ENCODE results near the gene PISD.
A peak's percentile ranks its signal among the peaks of the same experiment; 100 is the strongest.

Gene PISD

DNA sequence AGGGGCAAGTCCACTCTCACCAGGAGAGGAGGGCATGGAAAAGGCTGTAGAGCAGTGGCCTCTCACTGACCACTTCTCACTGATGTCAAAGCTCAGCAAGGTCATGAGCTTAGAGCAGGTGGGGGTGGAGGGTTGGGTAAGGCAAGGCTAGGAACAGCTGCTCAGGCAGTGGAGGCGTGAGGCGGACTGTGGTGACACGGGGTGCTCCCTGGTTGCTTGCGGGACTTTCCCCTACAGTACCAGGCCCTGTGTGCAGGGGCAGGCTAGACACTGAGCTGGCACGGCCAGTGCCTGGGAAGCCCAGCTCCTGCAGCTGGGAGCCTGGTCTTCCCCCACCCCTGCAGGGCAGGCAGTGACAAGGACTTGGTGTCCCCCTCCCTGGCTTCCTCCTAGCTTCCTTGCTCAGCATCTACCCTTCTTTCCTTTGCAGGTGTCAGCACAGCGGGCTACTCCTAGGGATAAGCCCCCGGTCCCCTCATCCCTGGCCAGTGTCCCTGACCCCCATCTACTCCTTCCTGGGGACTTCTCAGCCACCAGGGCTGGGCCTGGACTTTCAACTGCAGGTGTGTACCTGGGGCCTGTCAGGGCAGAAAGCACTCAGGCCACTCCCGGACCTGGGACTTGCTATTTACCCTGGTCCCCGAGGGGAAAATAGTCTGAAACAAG, 45.6 kb downstream of the PISD start:
- DNase-seq (ENCODE audit: extremely low read depth, insufficient read length) = peak; percentile 59
- Histone ChIP-seq H3K4me3 (replicated peaks; ENCODE audit: low read depth, low read length) (no peak overlapping the region), H3K27me3 (replicated peaks; ENCODE audit: control insufficient read depth, insufficient read depth, low read length) (no peaks in the 10 kb centered on the region), H3K36me3 (ENCODE audit: control insufficient read depth, insufficient read depth, low read length) (peaks cover 49% of the 10 kb centered on the region)
- TF ChIP-seq, protein P1, sequence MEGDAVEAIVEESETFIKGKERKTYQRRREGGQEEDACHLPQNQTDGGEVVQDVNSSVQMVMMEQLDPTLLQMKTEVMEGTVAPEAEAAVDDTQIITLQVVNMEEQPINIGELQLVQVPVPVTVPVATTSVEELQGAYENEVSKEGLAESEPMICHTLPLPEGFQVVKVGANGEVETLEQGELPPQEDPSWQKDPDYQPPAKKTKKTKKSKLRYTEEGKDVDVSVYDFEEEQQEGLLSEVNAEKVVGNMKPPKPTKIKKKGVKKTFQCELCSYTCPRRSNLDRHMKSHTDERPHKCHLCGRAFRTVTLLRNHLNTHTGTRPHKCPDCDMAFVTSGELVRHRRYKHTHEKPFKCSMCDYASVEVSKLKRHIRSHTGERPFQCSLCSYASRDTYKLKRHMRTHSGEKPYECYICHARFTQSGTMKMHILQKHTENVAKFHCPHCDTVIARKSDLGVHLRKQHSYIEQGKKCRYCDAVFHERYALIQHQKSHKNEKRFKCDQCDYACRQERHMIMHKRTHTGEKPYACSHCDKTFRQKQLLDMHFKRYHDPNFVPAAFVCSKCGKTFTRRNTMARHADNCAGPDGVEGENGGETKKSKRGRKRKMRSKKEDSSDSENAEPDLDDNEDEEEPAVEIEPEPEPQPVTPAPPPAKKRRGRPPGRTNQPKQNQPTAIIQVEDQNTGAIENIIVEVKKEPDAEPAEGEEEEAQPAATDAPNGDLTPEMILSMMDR (IDR thresholded peaks at IDR 0.05; ENCODE audit: insufficient read depth, low read length, poor library complexity, severe bottlenecking) = no peak

DNA sequence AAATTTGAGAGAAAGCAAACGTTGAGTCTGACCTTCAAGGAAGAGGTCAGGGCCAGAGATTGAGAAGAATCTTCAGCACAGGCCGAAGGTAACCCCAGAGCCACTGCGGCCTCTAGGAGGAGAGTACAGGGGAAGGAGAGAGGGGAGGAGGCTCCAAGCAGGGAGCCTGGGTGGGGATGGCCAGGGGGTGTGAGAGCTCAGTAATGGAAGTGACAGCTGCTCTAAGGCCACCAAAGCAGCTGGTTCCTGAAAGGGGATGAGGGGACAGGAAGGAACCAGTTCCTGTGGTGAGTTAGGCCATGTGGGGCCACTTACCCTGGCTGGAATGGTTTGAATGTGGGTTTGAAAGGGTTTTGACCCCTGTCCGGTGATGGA, 46.1 kb downstream of the PISD start:
- peaks cover 48% of the 10 kb centered on the region for H3K36me3 ChIP-seq (ENCODE audit: control insufficient read depth, insufficient read depth, low read length)
- no peak for DNase-seq (ENCODE audit: extremely low read depth, insufficient read length)
- no peak overlapping the region for H3K4me3 ChIP-seq (replicated peaks; ENCODE audit: low read depth, low read length)
- H3K27me3 ChIP-seq (replicated peaks; ENCODE audit: control insufficient read depth, insufficient read depth, low read length) = no peaks in the 10 kb centered on the region
- TF ChIP-seq, protein P1 (IDR thresholded peaks at IDR 0.05; ENCODE audit: insufficient read depth, low read length, poor library complexity, severe bottlenecking) = no peak

DNA sequence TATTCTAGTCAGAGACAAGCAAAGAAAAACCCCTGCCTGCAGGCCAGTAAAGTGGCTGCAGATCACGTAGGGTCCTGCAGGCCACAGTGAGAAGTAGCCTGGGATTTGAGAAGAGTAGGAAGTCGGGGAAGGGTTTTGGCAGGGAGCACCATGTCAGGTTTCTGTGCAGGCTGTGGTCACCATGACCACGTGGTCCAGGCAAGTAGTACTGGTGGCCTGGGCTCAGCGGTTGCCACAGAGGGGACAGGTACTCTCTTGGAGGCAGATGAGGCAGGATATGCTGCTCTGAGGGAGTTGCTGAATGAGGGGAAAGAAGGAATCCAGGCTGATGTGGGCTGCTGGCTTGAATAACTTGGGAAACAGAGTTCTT, 46.5 kb downstream of the PISD start:
- Histone ChIP-seq H3K36me3 (ENCODE audit: control insufficient read depth, insufficient read depth, low read length) (peaks cover 47% of the 10 kb centered on the region), H3K27me3 (replicated peaks; ENCODE audit: control insufficient read depth, insufficient read depth, low read length) (no peaks in the 10 kb centered on the region), H3K4me3 (replicated peaks; ENCODE audit: low read depth, low read length) (no peak overlapping the region)
- TF ChIP-seq, protein P1 (IDR thresholded peaks at IDR 0.05; ENCODE audit: insufficient read depth, low read length, poor library complexity, severe bottlenecking) = no peak
- no peak for DNase-seq (ENCODE audit: extremely low read depth, insufficient read length)

DNA sequence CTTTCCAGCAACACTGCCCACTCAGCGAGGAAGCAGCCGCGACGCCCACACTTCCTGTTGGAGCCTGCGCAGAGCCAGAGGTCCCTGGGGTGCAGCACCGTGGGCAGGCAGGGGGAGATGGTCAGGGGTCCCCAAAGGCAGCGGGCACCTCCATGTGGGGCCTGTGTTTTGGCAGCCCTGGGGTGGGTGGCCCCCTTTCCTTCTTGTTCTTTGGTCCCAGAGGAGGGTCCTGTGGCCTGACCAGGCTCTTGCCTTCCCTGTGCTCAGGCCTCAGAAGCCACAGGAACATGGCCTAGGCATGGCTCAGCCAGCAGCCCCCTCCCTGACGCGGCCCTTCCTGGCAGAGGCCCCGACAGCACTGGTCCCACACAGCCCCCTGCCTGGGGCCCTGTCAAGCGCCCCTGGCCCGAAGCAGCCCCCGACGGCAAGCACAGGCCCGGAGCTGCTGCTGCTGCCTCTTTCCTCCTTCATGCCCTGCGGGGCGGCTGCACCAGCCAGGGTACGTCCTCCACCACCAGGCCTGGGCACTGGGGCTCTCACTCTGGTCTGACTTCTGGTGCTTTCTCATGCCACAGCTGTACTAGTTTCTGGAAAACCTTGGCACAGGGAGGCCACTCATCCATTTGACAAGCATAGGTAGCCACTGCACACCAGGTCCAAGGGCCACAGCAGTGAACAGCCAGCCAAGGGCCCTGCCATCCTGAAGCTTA, 47.1 kb downstream of the PISD start:
- H3K36me3 ChIP-seq (ENCODE audit: control insufficient read depth, insufficient read depth, low read length) = peaks cover 44% of the 10 kb centered on the region
- TF ChIP-seq, protein P1 (IDR thresholded peaks at IDR 0.05; ENCODE audit: insufficient read depth, low read length, poor library complexity, severe bottlenecking) = no peak

DNA sequence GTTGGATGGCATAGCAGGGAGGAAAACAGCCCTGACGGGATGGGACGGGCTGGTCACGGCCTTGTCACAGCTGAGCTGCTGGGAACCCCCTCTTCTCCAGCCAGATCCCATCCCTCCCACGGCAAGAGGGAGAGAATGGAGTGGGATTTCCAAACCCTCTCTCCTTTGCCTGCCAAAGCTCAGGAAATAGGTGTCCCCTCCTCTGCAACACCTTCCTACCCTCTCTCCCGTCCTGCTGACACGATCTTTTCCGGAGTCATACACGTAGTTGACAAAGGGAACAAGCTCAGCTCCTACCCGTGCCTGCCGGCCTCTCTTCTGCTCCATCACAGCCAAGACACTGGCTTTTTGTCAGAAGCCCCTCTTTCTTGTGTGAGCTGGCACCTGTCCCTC, 48.1 kb downstream of the PISD start:
- no peak overlapping the region for H3K4me3 ChIP-seq (replicated peaks; ENCODE audit: low read depth, low read length)
- no peaks in the 10 kb centered on the region for H3K27me3 ChIP-seq (replicated peaks; ENCODE audit: control insufficient read depth, insufficient read depth, low read length)
- H3K36me3 ChIP-seq (ENCODE audit: control insufficient read depth, insufficient read depth, low read length) = peaks cover 38% of the 10 kb centered on the region
- DNase-seq (ENCODE audit: extremely low read depth, insufficient read length) = no peak
- TF ChIP-seq, protein P1 (IDR thresholded peaks at IDR 0.05; ENCODE audit: insufficient read depth, low read length, poor library complexity, severe bottlenecking) = no peak

More for the DNA sequence above, 47.1 kb downstream of the PISD start:
- no peak overlapping the region for H3K4me3 ChIP-seq (replicated peaks; ENCODE audit: low read depth, low read length)
- H3K27me3 ChIP-seq (replicated peaks; ENCODE audit: control insufficient read depth, insufficient read depth, low read length) = no peaks in the 10 kb centered on the region
- no peak for DNase-seq (ENCODE audit: extremely low read depth, insufficient read length)
